GM19468 (cell line): ENCODE data around the gene ELOVL4.

ENCODE experiments used
- ATAC-seq: cut with Tn5 transposase; IDR thresholded peaks from one replicate; pipeline ENCODE4 v1.9.1; 2021; ENCODE audit warnings: mild to moderate bottlenecking, moderate library complexity, moderate number of reproducible peaks; ENCODE audit not compliant: unreplicated experiment; ENCODE audit errors: extremely low read depth

Gene ELOVL4

GRCh38 chr6:79947191-79948186 is at the start of gene ELOVL4:
Gene ELOVL4, minus strand, starts transcription at chr6:79947553. Its CDS starts 274 bp downstream, at chr6:79947279.
- ATAC-seq = no peak

- ATAC-seq = no peak
Measured at GRCh38 chr6:79993911-79994309, 46.6 kb upstream of the ELOVL4 start.

- no peak for ATAC-seq
Measured at GRCh38 chr6:79993012-79993910, 45.9 kb upstream of the ELOVL4 start.

- ATAC-seq = no peak
Measured at GRCh38 chr6:79989641-79990040, 42.3 kb upstream of the ELOVL4 start.

- ATAC-seq = no peak
Measured at GRCh38 chr6:79985128-79985527, 37.8 kb upstream of the ELOVL4 start.

- no peak for ATAC-seq
Measured at GRCh38 chr6:79984261-79984660, 36.9 kb upstream of the ELOVL4 start.

GRCh38 chr6:79981652-79982051 is 34.3 kb upstream of the ELOVL4 start:
- no peak for ATAC-seq

GRCh38 chr6:79971193-79971592 is 23.8 kb upstream of the ELOVL4 start:
- ATAC-seq = no peak

- no peak for ATAC-seq
Measured at GRCh38 chr6:79969784-79970183, 22.4 kb upstream of the ELOVL4 start.

GRCh38 chr6:79967178-79967577 is 19.8 kb upstream of the ELOVL4 start:
- no peak for ATAC-seq

- ATAC-seq = no peak
Measured at GRCh38 chr6:79964607-79965081, 17.3 kb upstream of the ELOVL4 start.

- ATAC-seq = no peak
Measured at GRCh38 chr6:79954849-79955248, 7.5 kb upstream of the ELOVL4 start.

- ATAC-seq = no peak
Measured at GRCh38 chr6:79949233-79949632, 1.9 kb upstream of the ELOVL4 start.

GRCh38 chr6:79946272-79947190 is 822 bp downstream of the ELOVL4 start:
- no peak for ATAC-seq

GRCh38 chr6:79943133-79943532 is 4.2 kb downstream of the ELOVL4 start:
- no peak for ATAC-seq

GRCh38 chr6:79941489-79942151 is 5.7 kb downstream of the ELOVL4 start:
- no peak for ATAC-seq

GRCh38 chr6:79928478-79928998 is 18.8 kb downstream of the ELOVL4 start:
- no peak for ATAC-seq

- ATAC-seq = no peak
Measured at GRCh38 chr6:79927758-79928157, 19.6 kb downstream of the ELOVL4 start.

- no peak for ATAC-seq
Measured at GRCh38 chr6:79923270-79923669, 24.1 kb downstream of the ELOVL4 start.
